Osteocyte (in vitro differentiated cells): ENCODE data around the gene NME7. TPM values are rescaled to one million over a fixed set of nuclear protein-coding genes. Genes with fewer than 3 reads are reported as not detected.
"Not testable (repeated sequence)": the region's sequence is repeated elsewhere in the genome, so short reads cannot be mapped to it uniquely, and the experiment has no call there.

ENCODE experiments used
- DNase-seq: peaks from one replicate; pipeline ENCODE4 v3.0.0; 2021; ENCODE audit warnings: mixed read lengths; ENCODE audit not compliant: unreplicated experiment; ENCODE audit errors: extremely low spot score
- H3K27ac Mint-ChIP-seq: one replicate; pipeline ENCODE4 v1.8.0; 2021; ENCODE audit warnings: mild to moderate bottlenecking, mixed read lengths; ENCODE audit not compliant: unreplicated experiment
- H3K27me3 Mint-ChIP-seq: one replicate; pipeline ENCODE4 v1.8.0; 2021; ENCODE audit warnings: mixed read lengths; ENCODE audit not compliant: unreplicated experiment
- H3K36me3 Mint-ChIP-seq: one replicate; pipeline ENCODE4 v1.8.0; 2021; ENCODE audit warnings: mixed read lengths; ENCODE audit not compliant: unreplicated experiment
- H3K4me1 Mint-ChIP-seq: one replicate; pipeline ENCODE4 v1.8.0; 2021; ENCODE audit warnings: mixed read lengths; ENCODE audit not compliant: unreplicated experiment
- H3K4me3 Mint-ChIP-seq: one replicate; pipeline ENCODE4 v1.8.0; 2021; ENCODE audit warnings: mild to moderate bottlenecking, moderate library complexity, mixed read lengths; ENCODE audit not compliant: unreplicated experiment
- H3K9me3 Mint-ChIP-seq: one replicate; pipeline ENCODE4 v1.8.0; 2021; ENCODE audit warnings: mixed read lengths; ENCODE audit not compliant: unreplicated experiment
- total RNA-seq: library from RNA; stranded (reverse); gene quantifications from 2 replicates; pipeline ENCODE4 v1.2.1, GENCODE V29; 2021
- TF ChIP-seq, protein P1 (sequence below): fragments of 200-600 bp; sonication (generic); IDR thresholded peaks from 2 replicates; pipeline ENCODE4 v1.5.0; 2021; ENCODE audit warnings: antibody characterized with exemption, mild to moderate bottlenecking, moderate library complexity

Gene NME7
- total RNA-seq, 1 donor from 2014 or later: 20.5 TPM

DNA sequence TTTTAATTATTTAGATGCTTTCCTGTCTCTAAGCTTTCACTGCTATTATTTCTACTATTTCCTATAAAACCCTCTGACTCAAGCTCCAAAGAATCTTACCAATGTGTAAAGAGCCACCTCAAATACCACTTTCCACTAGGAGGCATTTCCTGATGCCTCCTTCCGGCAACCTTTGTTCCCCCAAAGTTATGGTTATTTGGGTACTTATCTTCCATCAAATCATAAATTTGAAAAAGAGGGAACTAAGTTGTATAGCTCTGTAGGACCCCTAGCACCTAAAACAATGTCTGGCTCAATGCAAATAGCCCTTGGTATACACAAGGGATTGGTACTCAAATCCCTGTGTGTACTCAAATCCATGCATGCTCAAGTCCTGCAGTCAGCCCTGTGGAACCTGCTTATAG, 79.6 kb downstream of the NME7 start:
- no peaks in the 10 kb centered on the region for H3K27me3 Mint-ChIP-seq
- H3K4me1 Mint-ChIP-seq: peaks cover 11% of the 10 kb centered on the region
- peak overlapping the region; percentile 35 for H3K27ac Mint-ChIP-seq
- H3K36me3 Mint-ChIP-seq: peaks cover 19% of the 10 kb centered on the region
- DNase-seq: no peak
- peaks cover 16% of the 10 kb centered on the region for H3K9me3 Mint-ChIP-seq
- TF ChIP-seq, protein P1, sequence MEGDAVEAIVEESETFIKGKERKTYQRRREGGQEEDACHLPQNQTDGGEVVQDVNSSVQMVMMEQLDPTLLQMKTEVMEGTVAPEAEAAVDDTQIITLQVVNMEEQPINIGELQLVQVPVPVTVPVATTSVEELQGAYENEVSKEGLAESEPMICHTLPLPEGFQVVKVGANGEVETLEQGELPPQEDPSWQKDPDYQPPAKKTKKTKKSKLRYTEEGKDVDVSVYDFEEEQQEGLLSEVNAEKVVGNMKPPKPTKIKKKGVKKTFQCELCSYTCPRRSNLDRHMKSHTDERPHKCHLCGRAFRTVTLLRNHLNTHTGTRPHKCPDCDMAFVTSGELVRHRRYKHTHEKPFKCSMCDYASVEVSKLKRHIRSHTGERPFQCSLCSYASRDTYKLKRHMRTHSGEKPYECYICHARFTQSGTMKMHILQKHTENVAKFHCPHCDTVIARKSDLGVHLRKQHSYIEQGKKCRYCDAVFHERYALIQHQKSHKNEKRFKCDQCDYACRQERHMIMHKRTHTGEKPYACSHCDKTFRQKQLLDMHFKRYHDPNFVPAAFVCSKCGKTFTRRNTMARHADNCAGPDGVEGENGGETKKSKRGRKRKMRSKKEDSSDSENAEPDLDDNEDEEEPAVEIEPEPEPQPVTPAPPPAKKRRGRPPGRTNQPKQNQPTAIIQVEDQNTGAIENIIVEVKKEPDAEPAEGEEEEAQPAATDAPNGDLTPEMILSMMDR: no peak
- H3K4me3 Mint-ChIP-seq: no peak overlapping the region

DNA sequence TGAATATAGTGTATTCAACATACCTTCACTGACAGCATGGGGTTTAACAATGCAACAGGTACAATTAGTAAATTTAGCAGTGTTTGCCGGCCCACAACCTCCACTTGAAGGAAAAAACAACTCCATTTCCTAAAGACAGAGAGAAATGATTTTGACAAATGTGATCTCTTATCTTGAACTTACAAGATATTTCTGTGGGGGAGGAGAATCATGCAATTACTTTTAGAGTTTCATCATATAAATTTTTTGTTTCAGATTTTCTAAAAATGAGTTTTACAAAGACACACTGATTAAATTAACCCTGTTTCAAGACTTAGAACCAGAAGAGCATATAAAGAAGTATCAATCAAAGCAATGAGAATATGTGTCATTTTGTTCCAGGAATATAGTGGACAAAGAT, 80.3 kb downstream of the NME7 start:
- no peak for DNase-seq
- H3K4me1 Mint-ChIP-seq: peaks cover 11% of the 10 kb centered on the region
- H3K27ac Mint-ChIP-seq: no peak overlapping the region
- H3K27me3 Mint-ChIP-seq: no peaks in the 10 kb centered on the region
- H3K36me3 Mint-ChIP-seq: peaks cover 22% of the 10 kb centered on the region
- TF ChIP-seq, protein P1: no peak
- H3K4me3 Mint-ChIP-seq: no peak overlapping the region
- peaks cover 22% of the 10 kb centered on the region for H3K9me3 Mint-ChIP-seq

DNA sequence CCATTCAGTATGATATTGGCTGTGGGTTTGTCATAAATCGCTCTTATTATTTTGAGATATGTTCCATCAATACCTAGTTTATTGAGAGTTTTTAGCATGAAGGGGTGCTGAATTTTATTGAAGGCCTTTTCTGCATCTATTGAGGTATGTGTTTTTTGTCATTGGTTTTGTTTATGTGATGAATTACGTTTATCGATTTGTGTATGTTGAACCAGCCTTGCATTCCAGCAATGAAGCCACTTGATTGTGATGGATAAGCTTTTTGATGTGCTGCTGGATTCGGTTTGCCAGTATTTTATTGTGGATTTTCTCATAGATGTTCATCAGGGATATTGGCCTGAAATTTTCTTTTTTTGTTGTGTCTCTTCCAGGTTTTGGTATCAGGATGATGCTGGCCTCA, 86.0 kb downstream of the NME7 start:
- H3K36me3 Mint-ChIP-seq: peaks cover 33% of the 10 kb centered on the region
- H3K9me3 Mint-ChIP-seq: peaks cover 52% of the 10 kb centered on the region
- not testable (repeated sequence) for H3K27me3 Mint-ChIP-seq, DNase-seq, H3K4me3 Mint-ChIP-seq, H3K4me1 Mint-ChIP-seq, H3K27ac Mint-ChIP-seq

DNA sequence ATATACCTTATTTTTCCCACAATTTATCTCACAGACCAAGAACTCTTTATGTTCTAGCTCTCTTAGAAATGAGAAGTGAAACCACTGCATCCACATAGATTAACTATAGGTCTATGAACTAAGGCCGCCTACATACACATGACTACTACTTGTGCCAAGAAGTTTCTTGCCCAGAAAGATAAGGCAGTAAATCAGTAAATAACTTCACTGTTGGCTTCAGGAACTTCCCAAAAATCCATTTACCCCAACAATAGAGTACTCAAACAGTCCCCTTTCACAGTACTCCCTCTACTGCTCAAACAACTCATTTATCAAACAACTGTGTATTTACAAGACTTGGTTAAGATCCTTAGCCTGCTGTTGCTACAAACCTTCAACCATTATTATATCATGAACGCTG, 96.5 kb downstream of the NME7 start:
- Mint-ChIP-seq H3K4me3 (no peak overlapping the region), H3K27me3 (no peaks in the 10 kb centered on the region), H3K9me3 (peaks cover under 1% of the 10 kb centered on the region), H3K4me1 (peaks cover 5% of the 10 kb centered on the region), H3K27ac (no peak overlapping the region), H3K36me3 (no peaks in the 10 kb centered on the region)
- TF ChIP-seq, protein P1: peak; percentile 21
- DNase-seq: no peak

DNA sequence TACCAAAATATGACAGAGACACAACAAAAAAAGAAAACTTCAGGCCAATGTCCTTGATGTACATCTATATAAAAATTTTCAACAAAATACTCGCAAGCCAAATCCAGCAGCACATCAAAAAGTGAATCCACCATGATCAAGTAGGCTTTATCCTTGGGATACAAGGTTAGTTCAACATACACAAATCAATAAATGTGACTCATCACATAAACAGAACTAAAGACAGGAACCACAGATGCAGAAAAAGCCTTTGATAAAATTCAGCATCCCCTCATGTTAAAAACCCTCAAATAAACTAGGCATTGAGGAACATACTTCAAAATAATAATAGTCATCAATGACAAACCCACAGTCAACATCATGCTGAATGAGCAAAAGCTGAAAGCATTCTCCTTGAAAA, 101.5 kb downstream of the NME7 start:
- TF ChIP-seq, protein P1: no peak
- no peak overlapping the region for H3K4me3 Mint-ChIP-seq
- no peaks in the 10 kb centered on the region for H3K27me3 Mint-ChIP-seq
- H3K9me3 Mint-ChIP-seq: peaks cover 31% of the 10 kb centered on the region
- peaks cover 5% of the 10 kb centered on the region for H3K4me1 Mint-ChIP-seq
- no peak overlapping the region for H3K27ac Mint-ChIP-seq
- H3K36me3 Mint-ChIP-seq: peaks cover 20% of the 10 kb centered on the region
- DNase-seq: no peak

DNA sequence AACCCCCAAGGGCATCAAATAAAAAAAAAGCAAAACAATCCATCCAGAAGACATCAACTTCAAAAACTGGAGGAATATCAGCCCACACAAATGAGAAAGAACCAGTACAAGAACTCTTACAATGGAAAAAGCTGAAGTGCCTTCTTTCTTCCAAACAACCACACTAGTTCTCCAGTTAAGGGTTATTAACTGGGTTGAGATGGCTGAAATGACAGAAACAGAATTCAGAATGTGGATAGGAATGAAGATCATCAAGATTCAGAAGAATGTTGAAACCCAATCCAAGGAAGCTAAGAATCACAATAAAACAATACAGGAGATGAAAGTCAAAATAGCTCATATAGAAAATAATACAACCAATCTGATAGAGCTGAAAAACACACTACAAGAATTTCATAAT, 104.5 kb downstream of the NME7 start:
- Mint-ChIP-seq H3K4me1 (peaks cover 5% of the 10 kb centered on the region), H3K4me3 (no peak overlapping the region), H3K9me3 (peaks cover 37% of the 10 kb centered on the region), H3K36me3 (peaks cover 30% of the 10 kb centered on the region), H3K27ac (no peak overlapping the region), H3K27me3 (no peaks in the 10 kb centered on the region)
- DNase-seq: no peak
- TF ChIP-seq, protein P1: no peak
